HG03558 (cell line): ENCODE measurements around the gene SURF6.
"Not testable (repeated sequence)": the region's sequence is repeated elsewhere in the genome, so short reads cannot be mapped to it uniquely, and the experiment has no call there.

ENCODE experiments used
- ATAC-seq: cut with Tn5 transposase; IDR thresholded peaks from one replicate; pipeline ENCODE4 v1.9.1; 2021; ENCODE audit warnings: moderate number of reproducible peaks; ENCODE audit not compliant: unreplicated experiment; ENCODE audit errors: extremely low read depth

SURF6 gene

DNA sequence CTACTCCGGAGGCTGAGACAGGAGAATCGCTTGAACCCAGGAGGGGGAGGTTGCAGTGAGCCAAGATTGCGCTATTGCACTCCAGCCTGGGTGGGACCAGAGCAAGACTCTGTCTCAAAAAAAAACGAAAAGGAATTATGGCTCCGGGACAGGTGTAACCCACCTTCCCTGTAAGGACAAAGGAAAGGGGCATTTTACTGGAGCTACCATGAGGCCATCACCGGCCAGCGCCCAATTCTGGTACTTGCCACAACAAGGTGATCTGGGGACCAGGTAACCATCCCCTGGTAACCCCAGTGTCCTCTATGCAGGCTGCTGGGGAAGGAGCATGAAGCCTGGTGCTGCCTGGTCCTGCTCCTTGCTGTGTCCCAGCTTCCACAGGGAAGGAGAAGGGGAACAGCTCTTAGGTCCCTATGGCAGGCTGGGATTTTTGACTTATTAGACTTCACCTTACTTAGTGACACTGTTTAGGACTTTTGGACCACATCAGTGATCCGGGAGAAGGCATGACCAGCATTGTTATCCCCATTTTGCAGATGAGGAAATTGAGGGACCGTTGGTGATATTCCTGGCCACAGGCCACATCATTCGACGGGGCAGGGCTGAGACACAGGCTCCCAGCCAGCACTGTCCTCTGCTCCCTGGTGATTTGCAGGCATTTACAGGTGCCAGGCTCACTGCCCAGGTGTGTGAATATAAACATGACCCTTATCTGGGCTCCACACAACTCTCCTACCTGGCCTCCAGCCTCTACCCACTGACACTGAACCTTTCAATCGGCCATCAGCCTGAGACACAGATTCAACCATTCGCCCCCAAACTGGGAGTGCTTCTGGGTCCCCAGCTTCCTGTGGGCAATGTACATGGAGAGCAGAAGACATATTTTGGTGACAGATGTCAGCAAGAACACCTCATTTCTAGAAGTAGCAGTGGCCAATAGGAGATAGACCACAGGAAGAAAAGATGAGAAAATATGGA, 34.4 kb downstream of the SURF6 start:
- ATAC-seq: no peak

DNA sequence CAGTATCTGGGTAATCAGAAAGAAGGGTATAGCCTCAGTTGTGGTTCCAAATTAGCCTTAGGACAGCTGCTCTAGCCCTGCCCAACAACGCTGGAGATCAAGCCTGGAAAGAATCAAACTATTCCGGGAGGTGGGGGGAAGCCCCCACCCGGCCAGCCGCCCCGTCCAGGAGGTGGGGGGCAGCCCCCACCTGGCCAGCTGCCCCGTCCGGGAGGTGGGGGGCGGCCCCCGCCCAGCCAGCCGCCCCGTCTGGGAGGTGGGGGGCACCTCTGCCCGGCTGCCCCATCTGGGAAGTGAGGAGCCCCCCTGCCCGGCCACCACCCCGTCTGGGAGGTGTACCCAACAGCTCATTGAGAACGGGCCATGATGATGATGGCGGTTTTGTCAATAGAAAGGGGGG, 36.0 kb downstream of the SURF6 start:
- ATAC-seq: not testable (repeated sequence)

DNA sequence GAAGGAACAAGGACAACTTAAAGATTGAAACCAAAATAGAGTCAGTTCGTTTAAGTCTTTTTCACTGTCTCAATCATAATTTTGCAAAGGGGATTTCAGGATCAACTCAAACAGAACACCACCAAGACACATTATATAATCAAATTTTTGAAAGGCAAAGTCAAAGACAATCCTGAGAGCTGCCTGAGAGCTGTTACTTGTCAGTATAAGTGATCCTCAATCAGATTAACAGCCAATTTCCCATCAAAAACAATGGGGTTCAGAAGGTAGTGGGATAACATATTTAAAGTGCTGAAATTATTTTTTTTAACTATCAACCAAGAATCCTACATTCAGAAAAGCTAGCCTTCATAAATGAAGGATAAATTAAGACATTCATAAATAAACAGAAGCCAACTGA, 41.7 kb downstream of the SURF6 start:
- ATAC-seq: no peak

DNA sequence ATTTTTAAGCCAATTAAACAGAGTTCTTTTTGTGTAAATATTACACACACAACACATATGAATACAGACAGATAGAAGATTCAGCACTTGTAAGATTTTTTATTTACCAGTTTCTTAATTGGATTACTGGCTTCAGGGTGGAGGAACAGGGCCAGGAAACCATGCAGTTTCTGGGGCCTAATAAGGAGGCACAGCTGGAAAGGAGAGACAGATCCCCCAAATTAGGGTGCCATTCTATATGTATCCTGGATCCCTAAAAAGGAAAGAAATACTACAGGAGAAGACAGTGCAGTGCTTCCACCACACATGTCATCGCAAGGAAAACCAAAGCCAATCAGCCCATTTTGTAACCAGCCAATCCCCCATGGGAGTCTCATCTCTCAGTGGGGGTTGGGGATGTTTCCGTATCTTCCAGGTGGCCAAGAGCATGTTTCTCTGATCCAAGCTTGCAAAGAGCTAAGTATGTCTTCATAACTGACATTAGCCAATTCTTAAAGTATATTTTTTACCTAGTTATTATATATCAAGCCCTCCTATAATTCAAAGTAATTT, 45.2 kb downstream of the SURF6 start:
- ATAC-seq: no peak

DNA sequence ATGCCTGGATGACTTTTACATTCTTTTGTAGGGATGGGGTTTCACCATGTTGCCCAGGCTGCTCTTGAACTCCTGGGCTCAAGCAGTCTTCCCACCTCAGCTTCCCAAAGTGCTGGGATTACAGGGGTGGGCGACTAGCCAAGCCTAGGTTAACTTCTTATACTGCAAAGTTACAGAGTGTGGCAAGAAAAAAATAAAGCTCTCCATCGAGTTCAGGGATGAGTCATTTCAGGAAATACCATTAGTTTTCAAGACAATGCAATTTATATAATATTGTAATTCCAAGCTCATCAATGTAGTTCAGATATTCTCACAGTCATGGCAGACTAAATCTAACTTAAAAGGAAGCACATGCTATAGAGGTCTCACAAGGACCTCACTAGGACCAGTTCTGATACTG, 49.5 kb downstream of the SURF6 start:
- ATAC-seq: no peak

DNA sequence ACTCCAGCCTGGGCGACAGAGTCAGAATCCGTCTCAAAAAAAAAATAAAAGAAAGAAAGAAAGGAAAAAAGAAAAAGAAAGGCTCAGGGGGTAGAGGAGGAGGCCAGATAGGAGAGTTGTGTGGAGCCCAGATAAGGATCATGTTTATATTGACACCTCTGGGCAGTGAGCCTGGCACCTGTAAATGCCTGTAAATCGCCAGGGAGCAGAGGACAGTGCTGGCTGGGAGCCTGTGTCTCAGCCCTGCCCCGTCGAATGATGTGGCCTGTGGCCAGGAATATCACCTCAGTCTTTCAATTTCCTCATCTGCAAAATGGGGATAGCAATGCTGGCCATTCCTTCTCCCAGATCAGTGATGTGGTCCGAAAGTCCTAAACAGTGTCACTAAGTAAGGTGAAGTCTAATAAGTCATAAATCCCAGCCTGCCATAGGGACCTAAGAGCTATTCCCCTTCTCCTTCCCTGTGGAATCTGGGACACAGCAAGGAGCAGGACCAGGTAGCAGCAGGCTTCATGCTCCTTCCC, 50.7 kb downstream of the SURF6 start:
- ATAC-seq: no peak

DNA sequence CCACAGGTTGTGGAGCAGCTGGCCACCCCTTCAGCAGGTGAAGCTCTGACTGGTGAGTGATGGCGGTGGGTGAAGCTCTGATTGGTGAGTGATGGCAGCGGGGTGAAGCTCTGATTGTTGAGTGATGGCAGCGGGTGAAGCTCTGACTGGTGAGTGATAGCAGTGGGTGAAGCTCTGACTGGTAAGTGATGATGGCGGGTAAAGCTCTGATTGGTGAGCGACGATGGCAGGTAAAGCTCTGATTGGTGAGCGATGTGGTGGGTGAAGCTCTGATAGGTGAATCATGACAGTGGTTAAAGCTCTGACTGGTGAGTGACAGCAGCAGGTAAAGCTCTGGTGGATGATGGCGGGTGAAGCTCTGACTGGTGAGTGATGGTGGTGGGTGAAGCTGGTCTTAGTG, 51.6 kb downstream of the SURF6 start:
- ATAC-seq: no peak

DNA sequence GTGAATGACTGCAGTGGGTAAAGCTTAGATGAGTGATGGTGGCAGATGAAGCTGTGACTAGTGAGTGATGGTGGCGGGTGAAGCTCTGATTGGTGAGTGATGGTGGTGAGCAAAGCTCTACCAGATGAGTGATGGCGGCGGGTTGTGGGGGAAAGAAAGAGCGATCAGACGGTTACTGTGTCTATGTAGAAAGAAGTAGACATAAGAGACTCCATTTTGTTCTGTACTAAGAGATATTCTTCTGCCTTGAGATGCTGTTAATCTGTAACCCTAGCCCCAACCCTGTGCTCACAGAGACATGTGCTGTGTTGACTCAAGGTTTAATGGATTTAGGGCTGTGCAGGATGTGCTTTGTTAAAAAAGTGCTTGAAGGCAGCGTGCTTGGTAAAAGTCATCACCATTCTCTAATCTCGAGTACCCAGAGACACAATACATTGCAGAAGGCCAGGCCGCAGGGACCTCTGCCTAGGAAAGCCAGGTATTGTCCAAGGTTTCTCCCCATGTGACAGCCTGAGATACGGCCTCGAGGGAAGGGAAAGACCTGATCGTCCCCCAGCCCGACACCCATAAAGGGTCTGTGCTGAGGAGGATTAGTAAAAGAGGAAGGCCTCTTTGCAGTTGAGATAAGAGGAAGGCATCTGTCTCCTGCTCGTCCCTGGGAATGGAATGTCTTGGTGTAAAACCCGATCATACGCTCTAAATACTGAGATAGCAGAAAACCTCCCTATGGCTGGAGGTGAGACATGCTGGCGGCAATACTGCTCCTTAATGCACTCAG, 52.5 kb downstream of the SURF6 start:
- not testable (repeated sequence) for ATAC-seq

DNA sequence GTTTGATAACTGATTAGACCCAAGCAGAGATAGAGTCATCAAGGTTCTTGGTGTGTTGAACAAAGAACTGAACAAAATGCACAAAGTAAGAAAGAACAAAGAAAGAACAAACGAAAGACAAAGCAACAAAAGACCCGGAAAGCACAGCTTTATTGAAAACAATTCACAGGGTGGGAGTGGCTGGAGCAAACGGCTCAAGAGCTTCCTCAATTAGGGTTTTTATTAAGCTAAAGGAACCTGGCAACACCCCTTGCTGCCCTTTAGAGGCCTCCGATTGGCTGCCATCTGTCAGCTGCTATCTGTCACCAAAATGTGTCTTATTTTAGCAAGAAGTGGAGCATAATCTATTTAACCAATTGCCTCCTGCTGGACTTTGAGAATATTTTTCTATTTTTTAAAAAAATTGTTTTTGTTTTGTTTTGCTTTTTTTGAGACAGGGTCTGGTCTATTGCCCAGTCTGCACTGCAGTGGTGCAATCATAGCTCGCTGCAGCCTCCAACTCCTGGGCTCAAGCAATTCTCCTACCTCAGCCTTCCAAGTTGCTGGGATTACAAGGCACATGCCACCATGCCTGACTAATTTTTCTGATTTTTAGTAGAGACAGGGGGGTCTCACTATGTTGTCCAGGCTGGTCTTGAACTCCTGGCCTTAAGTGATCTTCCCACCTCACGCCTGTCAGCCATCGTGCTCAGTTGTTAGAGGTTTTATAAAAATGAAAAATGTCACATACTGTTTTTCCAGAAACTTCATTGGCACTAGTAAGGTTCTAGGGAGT, 53.3 kb downstream of the SURF6 start:
- ATAC-seq: no peak

DNA sequence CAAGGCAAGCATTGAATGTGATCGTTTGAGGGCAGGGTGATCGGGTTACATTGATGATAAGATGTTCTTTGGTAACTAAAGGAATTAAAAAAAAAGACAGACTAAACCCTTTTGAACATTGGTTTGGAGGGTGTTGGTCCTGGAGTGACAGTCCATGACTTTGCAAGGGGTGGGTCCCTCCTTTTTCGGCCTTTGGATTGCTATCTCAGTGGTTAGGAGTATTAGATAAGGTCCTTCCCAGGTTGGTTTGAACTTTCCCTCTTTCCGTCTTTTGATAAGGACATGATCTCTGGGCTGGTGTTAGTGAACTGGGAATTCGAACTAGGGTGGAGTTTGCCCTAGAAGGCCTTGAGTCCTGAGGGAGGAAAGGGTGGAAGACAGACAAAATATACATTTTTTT, 55.6 kb downstream of the SURF6 start:
- ATAC-seq: no peak
